Measurements from ENCODE around the gene DENND5A. TPM values are rescaled to one million over a fixed set of nuclear protein-coding genes. Genes with fewer than 3 reads are reported as not detected.
"Not testable (repeated sequence)": the region's sequence is repeated elsewhere in the genome, so short reads cannot be mapped to it uniquely, and the experiment has no call there.

The DENND5A gene
- polyA plus RNA-seq, 1 experiment, result 289 TPM

DNA sequence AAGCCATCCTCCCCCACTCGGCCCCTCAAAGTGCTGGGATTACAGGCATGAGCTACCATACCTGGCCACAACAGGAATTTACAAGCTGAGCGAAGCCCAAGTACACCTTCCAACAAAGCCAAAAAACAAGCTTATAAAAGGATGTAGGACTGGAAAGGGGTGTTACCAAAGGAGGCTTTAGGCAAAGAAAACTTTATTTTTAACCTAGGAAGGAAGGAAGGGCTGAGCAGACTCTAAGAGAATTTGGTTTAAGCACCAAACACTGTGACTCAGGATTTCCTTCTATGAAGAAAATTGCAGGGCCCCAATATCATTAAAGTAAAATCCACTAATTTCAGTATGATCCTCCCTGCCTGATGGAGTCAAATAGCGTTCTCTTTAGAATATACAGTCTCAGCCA, 12.1 kb downstream of the DENND5A start:
- Histone ChIP-seq H3K4me3 (ENCODE audit: low read depth, low read length) (no peak overlapping the region), H3K36me3 (ENCODE audit: control insufficient read depth, insufficient read depth, low read length) (no peaks in the 10 kb centered on the region), H3K27me3 (ENCODE audit: control insufficient read depth, insufficient read depth, low read length) (no peaks in the 10 kb centered on the region)
- POLR2A ChIA-PET, result no interaction called here
- CTCF ChIA-PET, result interaction anchor here (1.4 to 1.6 kb wide), 2 partner anchors 13 to 20 kb away, joined by 4 read pairs; no protein-coding TSS in a partner anchor
- no peak for DNase-seq (ENCODE audit: low read depth)
- no peak for TF ChIP-seq CTCF (IDR thresholded peaks at IDR 0.05; ENCODE audit: insufficient read depth, low read depth, low read length)

DNA sequence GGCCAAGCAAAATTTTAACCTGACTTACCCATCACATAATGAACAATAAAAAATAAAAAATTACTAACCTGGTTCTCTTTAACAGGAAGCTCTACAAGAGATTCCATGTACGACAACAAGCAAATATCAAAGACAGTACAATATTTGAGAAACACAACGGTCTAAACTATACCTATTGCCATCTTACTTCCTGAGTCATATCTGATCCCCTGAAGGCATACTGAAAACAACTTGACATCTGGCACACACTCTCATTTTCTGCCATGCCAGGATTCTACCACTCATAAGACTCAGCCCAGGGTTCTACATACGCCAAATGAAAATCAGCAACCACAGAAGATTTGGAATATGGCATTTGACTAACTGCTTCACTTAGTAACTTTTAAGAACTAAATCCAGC, 13.8 kb downstream of the DENND5A start:
- Histone ChIP-seq H3K4me3 (ENCODE audit: low read depth, low read length) (no peak overlapping the region), H3K36me3 (ENCODE audit: control insufficient read depth, insufficient read depth, low read length) (no peaks in the 10 kb centered on the region), H3K27me3 (ENCODE audit: control insufficient read depth, insufficient read depth, low read length) (no peaks in the 10 kb centered on the region)
- ChIA-PET CTCF (interaction anchor here (0.6 to 2.2 kb wide), 2 partner anchors 10 to 1485 kb away, joined by 3 to 8 read pairs; no protein-coding TSS in a partner anchor), POLR2A (no interaction called here)
- TF ChIP-seq CTCF (IDR thresholded peaks at IDR 0.05; ENCODE audit: insufficient read depth, low read depth, low read length), result no peak
- DNase-seq (ENCODE audit: low read depth), result no peak

GRCh38 chr11:9250139-9250582, 15.0 kb downstream of the DENND5A start:
- Histone ChIP-seq H3K4me3 (ENCODE audit: low read depth, low read length) (no peak overlapping the region), H3K36me3 (ENCODE audit: control insufficient read depth, insufficient read depth, low read length) (no peaks in the 10 kb centered on the region), H3K27me3 (ENCODE audit: control insufficient read depth, insufficient read depth, low read length) (no peaks in the 10 kb centered on the region)
- POLR2A ChIA-PET, result no interaction called here
- no peak for DNase-seq (ENCODE audit: low read depth)
- TF ChIP-seq CTCF (IDR thresholded peaks at IDR 0.05; ENCODE audit: insufficient read depth, low read depth, low read length), result no peak
- CTCF ChIA-PET, result interaction anchor here (0.6 to 2.2 kb wide), 3 partner anchors 8 to 379 kb away, joined by 3 to 8 read pairs (median 6); no protein-coding TSS in a partner anchor

GRCh38 chr11:9249252-9249651, 15.9 kb downstream of the DENND5A start:
- H3K4me3 ChIP-seq (ENCODE audit: low read depth, low read length), result no peak overlapping the region
- DNase-seq (ENCODE audit: low read depth), result no peak
- ChIA-PET POLR2A (no interaction called here), CTCF (interaction anchor here (2.2 kb wide), 1 partner anchor 12 kb away, joined by 8 read pairs; no protein-coding TSS in a partner anchor)
- TF ChIP-seq CTCF (IDR thresholded peaks at IDR 0.05; ENCODE audit: insufficient read depth, low read depth, low read length), result no peak
- H3K27me3 ChIP-seq (ENCODE audit: control insufficient read depth, insufficient read depth, low read length), result no peaks in the 10 kb centered on the region
- H3K36me3 ChIP-seq (ENCODE audit: control insufficient read depth, insufficient read depth, low read length), result no peaks in the 10 kb centered on the region

DNA sequence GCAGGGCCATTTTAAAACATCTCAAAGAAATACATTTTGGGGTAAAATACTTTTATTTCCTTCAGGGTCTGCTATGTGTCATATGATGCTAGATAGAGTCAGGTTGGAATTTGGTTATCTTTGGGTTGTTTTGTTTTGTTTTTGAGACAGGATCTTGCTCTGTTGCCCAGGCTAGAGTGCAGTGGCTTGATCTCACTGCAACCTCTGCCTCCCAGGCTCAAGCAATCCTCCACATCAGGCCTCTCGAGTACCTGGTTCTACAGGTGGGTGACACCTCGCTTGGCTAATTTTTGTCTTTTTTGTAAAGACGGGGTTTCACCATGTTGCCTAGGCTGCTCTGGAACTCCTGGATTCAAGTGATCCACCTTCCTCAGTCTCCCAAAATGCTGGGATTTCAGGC, 17.3 kb downstream of the DENND5A start:
- POLR2A ChIA-PET, result no interaction called here
- H3K36me3 ChIP-seq (ENCODE audit: control insufficient read depth, insufficient read depth, low read length), result no peaks in the 10 kb centered on the region
- CTCF ChIA-PET, result no interaction called here
- DNase-seq (ENCODE audit: low read depth), result no peak
- no peak overlapping the region for H3K4me3 ChIP-seq (ENCODE audit: low read depth, low read length)
- no peak for TF ChIP-seq CTCF (IDR thresholded peaks at IDR 0.05; ENCODE audit: insufficient read depth, low read depth, low read length)
- H3K27me3 ChIP-seq (ENCODE audit: control insufficient read depth, insufficient read depth, low read length), result no peaks in the 10 kb centered on the region

DNA sequence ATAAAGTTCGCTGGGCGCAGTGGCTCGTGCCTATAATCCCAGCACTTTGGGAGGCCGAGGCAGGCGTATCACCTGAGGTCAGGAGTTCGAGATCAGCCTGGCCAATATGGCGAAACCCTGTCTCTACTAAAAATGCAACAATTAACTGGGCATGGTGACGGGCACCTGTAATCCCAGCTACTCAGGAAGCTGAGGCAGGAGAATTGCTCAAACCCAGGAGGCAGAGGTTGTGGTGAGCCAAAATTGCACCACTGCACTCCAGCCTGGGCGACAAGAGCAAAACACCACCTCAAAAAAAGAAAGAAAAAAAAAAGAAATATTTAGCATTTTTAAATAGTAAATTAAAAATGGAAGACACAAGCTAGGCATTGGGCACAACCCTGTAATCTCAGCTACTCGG, 28.9 kb downstream of the DENND5A start:
- POLR2A ChIA-PET; H3K4me3 ChIP-seq (ENCODE audit: low read depth, low read length); H3K36me3 ChIP-seq (ENCODE audit: control insufficient read depth, insufficient read depth, low read length); DNase-seq (ENCODE audit: low read depth); H3K27me3 ChIP-seq (ENCODE audit: control insufficient read depth, insufficient read depth, low read length): not testable (repeated sequence)
- CTCF ChIA-PET, result interaction anchor here (0.6 kb wide), 1 partner anchor 1134 kb away, joined by 3 read pairs; no protein-coding TSS in a partner anchor

Measured in BJ (cell line).